CD4-positive, alpha-beta T cell treated with Interleukin-6 at 100 ng/mL for 8 hours (primary cell): Measurements from ENCODE around the gene CLDN34.

Source experiments
- DNase-seq: peaks from one replicate; pipeline ENCODE4 v3.0.0-alpha.2; 2020; ENCODE audit warnings: mixed read lengths, low spot score

CLDN34 gene

GRCh38 chrX:10016519-10017132 is 49.5 kb downstream of the CLDN34 start:
- DNase-seq = no peak

- DNase-seq = no peak
Measured at GRCh38 chrX:10017872-10018271, 50.7 kb downstream of the CLDN34 start.
